ENCODE results near the gene YAE1.

The YAE1 gene

GRCh38 chr7:39554583-39555165, 11.5 kb upstream of the YAE1 start:
- no peak for DNase-seq (ENCODE audit: low read depth, low spot score)

DNA sequence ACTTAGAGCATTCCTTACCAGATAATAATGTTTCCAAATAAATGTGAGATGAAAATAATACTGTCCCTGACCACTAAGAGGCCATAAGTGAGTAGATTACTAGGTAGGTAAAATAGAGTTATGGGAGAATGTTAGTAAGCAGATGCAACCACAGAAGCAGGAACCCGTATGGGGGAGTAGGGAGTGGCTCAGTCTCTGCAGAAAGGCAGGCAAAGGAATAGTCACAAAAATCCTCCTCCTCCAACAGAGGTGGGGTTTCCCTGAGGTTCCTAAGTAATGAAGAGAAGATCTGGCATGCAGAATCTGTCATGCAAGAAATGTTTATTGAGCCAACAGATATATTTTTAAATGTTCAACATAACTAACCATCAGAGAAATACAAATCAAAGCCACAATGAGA, 9.0 kb upstream of the YAE1 start:
- no peak for DNase-seq (ENCODE audit: low read depth, low spot score)

- DNase-seq (ENCODE audit: low read depth, low spot score) = no peak
Observed at GRCh38 chr7:39557911-39558310, 8.3 kb upstream of the YAE1 start.

DNA sequence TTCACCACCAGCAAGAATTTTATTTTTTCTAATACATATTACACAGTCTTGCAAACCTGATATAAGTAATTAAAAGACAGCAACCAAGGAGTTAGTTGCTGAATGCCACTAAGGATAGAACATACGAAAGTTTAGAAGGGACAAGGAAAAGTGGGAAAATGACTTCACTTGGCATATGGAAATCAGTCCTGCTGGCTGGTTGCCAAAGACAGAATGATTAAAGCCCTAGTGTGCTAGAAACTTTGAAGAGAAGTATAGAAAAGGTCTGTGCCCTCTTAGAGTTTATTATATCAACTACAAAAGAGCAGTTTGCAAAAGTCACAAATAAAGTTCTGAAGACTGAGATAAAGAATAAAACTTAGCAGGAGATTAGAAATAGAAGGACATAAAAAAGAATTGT, 5.8 kb upstream of the YAE1 start:
- no peak for DNase-seq (ENCODE audit: low read depth, low spot score)

DNA sequence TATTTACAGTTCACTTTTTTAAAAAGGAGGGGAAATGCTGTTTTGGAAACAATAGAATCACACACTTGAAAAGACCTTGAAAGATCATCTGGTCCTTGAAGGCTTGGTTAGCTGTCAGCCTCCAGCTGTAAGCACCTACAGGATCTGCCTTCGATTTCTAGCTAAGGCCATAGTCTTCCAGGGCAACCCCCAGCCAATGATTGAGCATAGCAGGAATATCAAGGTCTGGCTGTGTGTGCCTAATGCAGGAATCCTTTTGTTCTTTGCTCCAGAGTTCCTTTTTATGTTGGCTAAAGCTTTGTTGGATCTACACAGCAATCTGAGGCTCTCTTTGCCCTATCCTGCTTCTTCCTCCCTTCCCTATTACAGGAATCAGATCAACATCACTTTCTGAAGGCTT, 5.2 kb upstream of the YAE1 start:
- DNase-seq (ENCODE audit: low read depth, low spot score) = no peak

GRCh38 chr7:39565538-39565937, 666 bp upstream of the YAE1 start:
- no peak for DNase-seq (ENCODE audit: low read depth, low spot score)

DNA sequence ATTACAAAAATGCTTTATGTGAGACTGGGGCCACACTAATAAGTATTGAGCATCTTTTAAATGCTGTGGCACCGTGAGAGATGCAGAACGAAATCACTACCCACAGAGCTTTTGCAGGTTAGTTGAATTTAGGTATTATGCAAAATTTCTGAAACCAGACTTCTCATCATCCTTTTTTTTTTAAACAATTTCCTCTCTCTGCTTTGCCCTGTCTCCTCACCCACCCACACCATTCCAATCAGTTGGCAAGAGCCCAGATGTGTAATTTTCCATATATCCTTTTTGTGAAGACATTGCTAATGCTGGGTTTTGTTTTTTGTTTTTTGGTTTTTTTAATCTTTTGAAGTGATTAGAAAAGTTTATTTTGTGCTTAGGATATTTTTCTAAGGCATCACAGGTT, 1.1 kb downstream of the YAE1 start:
- DNase-seq (ENCODE audit: low read depth, low spot score) = no peak

DNA sequence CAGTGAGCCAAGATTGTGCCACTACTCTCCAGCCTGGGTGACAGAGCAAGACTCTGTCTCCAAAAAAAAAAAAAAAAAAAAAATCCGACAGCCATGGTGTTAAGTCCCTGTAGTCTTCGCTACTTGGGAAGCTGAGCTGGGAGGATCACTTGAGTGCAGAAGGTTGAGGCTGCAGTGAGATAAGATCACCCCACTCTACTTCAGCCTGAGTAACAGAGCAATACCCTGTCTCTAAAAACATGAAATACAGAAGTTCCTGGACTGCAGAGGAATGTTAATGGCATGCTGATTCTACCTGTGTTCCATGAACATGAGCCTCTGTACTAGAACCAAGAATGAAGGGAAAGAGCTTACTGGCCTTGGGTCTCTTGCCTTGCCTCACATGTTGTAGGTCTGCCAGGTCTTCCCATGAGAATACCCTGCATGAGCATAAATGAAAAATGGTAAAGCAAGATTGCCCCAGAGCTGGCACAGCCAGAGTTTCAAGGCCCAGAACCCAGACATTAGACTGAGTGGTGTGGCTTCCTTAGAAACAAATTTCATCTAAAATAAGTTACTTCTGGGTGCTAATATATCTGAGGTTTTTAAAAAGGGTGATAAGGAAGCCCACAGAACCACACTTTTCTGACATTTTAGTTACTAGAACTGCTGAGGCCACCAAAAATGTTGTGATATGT, 8.6 kb downstream of the YAE1 start:
- no peak for DNase-seq (ENCODE audit: low read depth, low spot score)

- DNase-seq (ENCODE audit: low read depth, low spot score) = no peak
Observed at GRCh38 chr7:39577229-39577874, 11.1 kb downstream of the YAE1 start.

- peak; percentile 55 for DNase-seq (ENCODE audit: low read depth, low spot score)
Observed at GRCh38 chr7:39580149-39580874, 14.1 kb downstream of the YAE1 start.

DNA sequence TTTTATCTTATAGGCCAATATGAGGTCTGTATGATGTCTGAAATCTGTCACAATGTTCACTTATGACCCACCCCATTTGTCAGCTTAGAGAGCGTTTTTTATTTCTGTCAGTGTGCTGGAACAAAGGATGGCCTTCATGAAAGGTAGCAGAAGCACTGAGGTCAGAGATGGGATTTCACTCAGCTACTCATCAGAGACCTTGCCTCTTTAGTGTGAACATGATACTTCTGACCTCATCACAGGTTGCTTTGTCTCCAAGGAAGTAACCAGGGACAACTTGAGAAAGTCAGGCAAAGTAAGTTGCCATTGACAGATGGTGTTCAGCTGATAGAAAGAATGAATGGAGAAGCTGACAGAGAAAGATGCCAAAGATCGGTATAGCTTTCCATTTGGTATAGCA, 16.3 kb downstream of the YAE1 start:
- no peak for DNase-seq (ENCODE audit: low read depth, low spot score)

DNA sequence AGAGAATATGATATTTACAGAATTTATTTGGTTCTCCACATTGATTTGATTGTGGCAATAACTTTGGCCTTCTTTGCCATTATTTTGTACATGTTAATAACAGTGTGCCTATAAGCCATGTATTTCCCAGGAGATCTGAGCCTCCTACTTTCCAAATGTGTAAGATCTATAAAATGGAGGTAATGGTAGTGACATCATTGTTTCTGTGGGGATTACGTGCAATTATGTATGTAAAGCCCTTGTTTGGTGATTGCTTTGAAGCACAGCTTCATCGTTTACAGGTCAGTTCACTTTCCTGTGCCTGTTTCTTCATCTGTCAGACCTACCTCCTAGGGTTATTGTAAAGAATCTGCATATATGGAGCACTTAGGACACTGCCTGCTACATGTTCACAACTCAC, 17.3 kb downstream of the YAE1 start:
- no peak for DNase-seq (ENCODE audit: low read depth, low spot score)

DNA sequence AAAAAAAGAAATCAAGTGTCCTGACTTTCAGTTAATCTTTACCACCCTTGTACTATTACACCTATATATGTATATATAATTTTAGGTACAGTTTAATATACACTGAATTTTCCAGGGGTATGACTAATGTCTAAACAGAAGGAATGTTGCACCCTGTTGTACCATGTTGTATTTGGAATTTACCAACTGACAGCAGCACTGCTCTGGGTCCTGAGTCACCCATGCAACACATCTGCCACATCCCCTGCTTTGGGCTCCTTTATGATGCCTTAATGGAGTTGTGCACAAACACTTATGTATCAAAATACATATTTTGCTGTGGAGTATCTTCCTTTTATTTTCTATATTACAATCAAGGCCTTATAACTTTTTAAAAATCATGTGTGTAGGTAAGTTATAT, 21.2 kb downstream of the YAE1 start:
- no peak for DNase-seq (ENCODE audit: low read depth, low spot score)

DNA sequence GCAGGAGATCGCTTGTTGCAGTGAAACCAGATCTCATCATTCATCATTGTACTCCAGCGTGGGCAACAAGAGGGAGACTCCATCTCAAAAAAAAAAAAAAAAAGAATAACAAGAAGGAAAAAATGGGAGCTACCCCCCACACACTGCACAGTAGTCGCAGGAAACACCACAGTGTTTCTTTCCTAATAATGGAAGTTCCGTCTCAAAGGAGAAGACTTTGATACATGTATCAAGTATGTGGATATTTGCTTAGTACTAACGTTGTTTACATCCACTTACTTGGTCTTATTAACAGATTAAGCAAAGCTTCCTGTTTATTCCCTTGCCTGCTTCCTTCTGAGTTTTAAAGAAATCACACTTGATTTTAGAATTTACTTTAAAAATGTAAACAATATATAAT, 22.2 kb downstream of the YAE1 start:
- DNase-seq (ENCODE audit: low read depth, low spot score) = no peak

GRCh38 chr7:39589323-39590111, 23.3 kb downstream of the YAE1 start:
- DNase-seq (ENCODE audit: low read depth, low spot score) = peak; percentile 48

DNA sequence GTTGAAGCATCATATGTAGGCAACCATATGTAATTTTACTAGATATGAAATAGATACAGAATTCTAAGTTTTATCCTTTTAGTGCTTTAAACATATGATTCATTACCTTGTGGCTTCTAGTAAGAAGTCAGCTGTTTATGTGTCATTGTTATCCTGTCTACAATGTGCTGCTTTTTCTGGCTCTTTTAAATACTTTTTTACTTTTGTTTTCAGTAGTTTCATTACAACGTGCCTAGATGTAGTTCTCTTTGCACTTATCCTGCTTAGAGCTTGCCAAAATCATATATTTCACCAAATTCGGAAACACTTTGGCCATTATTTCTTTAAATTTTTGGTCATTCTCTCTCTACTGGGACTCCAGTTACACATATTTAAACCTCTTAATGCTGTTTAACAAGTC, 26.4 kb downstream of the YAE1 start:
- no peak for DNase-seq (ENCODE audit: low read depth, low spot score)

- DNase-seq (ENCODE audit: low read depth, low spot score) = no peak
Observed at GRCh38 chr7:39594988-39595620, 28.9 kb downstream of the YAE1 start.

- DNase-seq (ENCODE audit: low read depth, low spot score) = no peak
Observed at GRCh38 chr7:39602351-39602750, 36.1 kb downstream of the YAE1 start.

- DNase-seq (ENCODE audit: low read depth, low spot score) = no peak
Observed at GRCh38 chr7:39603924-39604323, 37.7 kb downstream of the YAE1 start.

DNA sequence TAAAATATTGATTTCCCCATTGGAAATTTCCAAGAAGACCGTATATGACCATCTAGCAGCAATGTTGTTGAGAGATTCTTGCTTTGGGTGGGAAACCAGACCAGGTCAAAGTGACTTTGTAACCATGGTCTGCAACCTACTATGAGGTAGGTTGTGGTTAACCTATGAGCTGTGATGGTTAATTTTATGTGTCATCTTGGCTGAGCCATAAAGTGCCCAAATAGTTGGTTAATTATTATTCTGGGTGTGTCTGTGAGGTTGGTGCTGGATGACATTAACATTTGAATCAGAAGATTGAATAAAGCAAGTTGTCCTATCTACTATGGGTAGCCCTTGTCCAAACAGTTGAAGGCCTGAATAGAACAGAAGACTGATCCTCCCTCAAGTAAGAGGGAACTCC, 38.9 kb downstream of the YAE1 start:
- DNase-seq (ENCODE audit: low read depth, low spot score) = no peak

- DNase-seq (ENCODE audit: low read depth, low spot score) = no peak
Observed at GRCh38 chr7:39606352-39606751, 40.1 kb downstream of the YAE1 start.

Data from activated naive CD8-positive, alpha-beta T cell treated with anti-CD3 and anti-CD28 coated beads, Interleukin-2, amount 50 U/mL, for 16 hours (primary cell).